Thyroid gland (tissue), 4 donors: ENCODE measurements around the gene PRIMPOL. TPM values are rescaled to one million over a fixed set of nuclear protein-coding genes. Genes with fewer than 3 reads are reported as not detected.
"Not testable (repeated sequence)": the region's sequence is repeated elsewhere in the genome, so short reads cannot be mapped to it uniquely, and the experiment has no call there.

Source experiments
- DNase-seq, 2 donors: peaks; one replicate each; pipeline ENCODE4 v3.0.0-alpha.2; 2019
- H3K27ac ChIP-seq, 3 donors: fragments of 200-600 bp; sonication (generic); 1 replicate in 2 of 3; 2 replicates in 1 of 3; pipeline ENCODE4 v1.5.1; 2016 to 2019; ENCODE audit warnings: mild to moderate bottlenecking in 1 of 3, moderate library complexity in 1 of 3
- H3K27me3 ChIP-seq: fragments of 200-600 bp; sonication (generic); one replicate; pipeline ENCODE4 v1.5.1; 2019
- H3K36me3 ChIP-seq, 2 donors: fragments of 200-600 bp; sonication (generic); one replicate each; pipeline ENCODE4 v1.5.1; 2016 to 2019
- H3K4me1 ChIP-seq, 2 donors: fragments of 200-600 bp; sonication (generic); one replicate each; pipeline ENCODE4 v1.5.1; 2017 to 2019
- H3K4me3 ChIP-seq, 3 donors: fragments of 200-600 bp; sonication (generic); replicated peaks in 1 of 3; 1 replicate in 2 of 3; 2 replicates in 1 of 3; pipeline ENCODE4 v1.5.1; 2016; ENCODE audit warnings: mild to moderate bottlenecking in 1 of 3
- H3K9me3 ChIP-seq: fragments of 200-600 bp; sonication (generic); one replicate; pipeline ENCODE4 v1.5.1; 2017
- POLR2A ChIP-seq, 2 donors: fragments of 450-650 bp; IDR thresholded peaks; one replicate each; pipeline ENCODE4 v1.6.1; 2017; ENCODE audit warnings: antibody characterized with exemption in 2 of 2, mild to moderate bottlenecking in 2 of 2, moderate library complexity in 1 of 2
- WGBS, 2 donors: methylation state at CpG; one replicate each; pipeline ENCODE4 v1.1.5; 2017; 5-methylcytosine and 5-hydroxymethylcytosine counted together
- intact Hi-C: fragments of 100-400 bp; cut with DNase I; formaldehyde crosslinking; loops from one replicate; pipeline ENCODE4 v1.15.1; 2023
- total RNA-seq, 4 donors: library from RNA; depleted of rRNA; stranded (reverse); fragments of >200 nt; gene quantifications; one replicate each; pipeline ENCODE4 v1.2.3, GENCODE V29; 2016
- TF ChIP-seq, protein P1 (sequence below), 6 experiments: fragments of 200-600 bp in 3 of 6; fragments of 450-650 bp in 3 of 6; sonication (generic) in 3 of 6; IDR thresholded peaks; one replicate each; pipeline ENCODE4 v1.5.1; 2016 to 2019; ENCODE audit warnings: antibody characterized with exemption in 6 of 6, mild to moderate bottlenecking in 2 of 6, inconsistent platforms in 1 of 6, moderate library complexity in 1 of 6

PRIMPOL gene
- total RNA-seq, 4 donors from 2014 or later: 14.4 to 29.4 (median 22.3) TPM

DNA sequence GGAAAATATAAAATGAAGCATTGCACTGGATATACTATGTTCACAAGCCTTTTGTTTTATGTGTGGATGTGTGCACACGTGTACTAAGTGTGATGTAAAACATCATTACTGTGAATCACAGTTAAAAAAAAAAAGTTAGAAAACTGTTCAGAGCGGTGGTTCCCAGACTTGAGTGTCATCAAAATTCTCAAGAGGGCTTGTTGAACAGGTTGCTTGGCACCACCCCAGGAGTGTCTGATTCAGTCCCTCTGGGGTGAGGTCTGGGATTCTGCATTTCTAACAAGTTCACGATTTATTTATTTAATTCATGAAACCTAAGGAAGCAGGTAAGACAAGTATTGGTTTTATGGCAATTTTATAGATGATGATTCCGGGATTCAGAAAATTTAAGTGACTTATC lies 82.6 kb downstream of the PRIMPOL start:
- H3K36me3 ChIP-seq: no peaks in the 10 kb centered on the region
- TF ChIP-seq, protein P1, sequence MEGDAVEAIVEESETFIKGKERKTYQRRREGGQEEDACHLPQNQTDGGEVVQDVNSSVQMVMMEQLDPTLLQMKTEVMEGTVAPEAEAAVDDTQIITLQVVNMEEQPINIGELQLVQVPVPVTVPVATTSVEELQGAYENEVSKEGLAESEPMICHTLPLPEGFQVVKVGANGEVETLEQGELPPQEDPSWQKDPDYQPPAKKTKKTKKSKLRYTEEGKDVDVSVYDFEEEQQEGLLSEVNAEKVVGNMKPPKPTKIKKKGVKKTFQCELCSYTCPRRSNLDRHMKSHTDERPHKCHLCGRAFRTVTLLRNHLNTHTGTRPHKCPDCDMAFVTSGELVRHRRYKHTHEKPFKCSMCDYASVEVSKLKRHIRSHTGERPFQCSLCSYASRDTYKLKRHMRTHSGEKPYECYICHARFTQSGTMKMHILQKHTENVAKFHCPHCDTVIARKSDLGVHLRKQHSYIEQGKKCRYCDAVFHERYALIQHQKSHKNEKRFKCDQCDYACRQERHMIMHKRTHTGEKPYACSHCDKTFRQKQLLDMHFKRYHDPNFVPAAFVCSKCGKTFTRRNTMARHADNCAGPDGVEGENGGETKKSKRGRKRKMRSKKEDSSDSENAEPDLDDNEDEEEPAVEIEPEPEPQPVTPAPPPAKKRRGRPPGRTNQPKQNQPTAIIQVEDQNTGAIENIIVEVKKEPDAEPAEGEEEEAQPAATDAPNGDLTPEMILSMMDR (IDR thresholded peaks at IDR 0.05): no peak
- TF ChIP-seq POLR2A (IDR thresholded peaks at IDR 0.05): no peak
- H3K9me3 ChIP-seq: no peaks in the 10 kb centered on the region
- intact Hi-C loops: no loop called here
- WGBS, 2 donors: 27 to 33% methylated on average over 4 of the region's 4 CpGs
- peak; percentile 89 to 90 for DNase-seq
- peaks cover 12 to 20% of the 10 kb centered on the region in 2 donors for H3K4me1 ChIP-seq
- H3K27ac ChIP-seq: no peak overlapping the region
- no peaks in the 10 kb centered on the region for H3K27me3 ChIP-seq
- H3K4me3 ChIP-seq: no peak overlapping the region

- peak; percentile 97 to 98 for DNase-seq
- Histone ChIP-seq H3K4me3 (peak within 1 kb of the TSS; percentile 18 to 69 (median 54)), H3K27ac (peak within 1 kb of the TSS in 2 of 3 donors; percentile 17 to 18), H3K9me3 (no peaks in the 10 kb centered on the region), H3K36me3 (no peaks in the 10 kb centered on the region), H3K4me1 (peaks cover 12 to 20% of the 10 kb centered on the region in 2 donors), H3K27me3 (no peaks in the 10 kb centered on the region)
- 0 to 1% methylated on average over 18 to 30 of the region's 69 CpGs for WGBS, 2 donors
- intact Hi-C loops: no loop called here
- TF ChIP-seq, protein P1 (IDR thresholded peaks at IDR 0.05): peak in 1 of 6 experiments; percentile 50
- peak in 1 of 2 donors; percentile 57 for TF ChIP-seq POLR2A (IDR thresholded peaks at IDR 0.05)
Measured at GRCh38 chr4:184733654-184734524, 84.4 kb downstream of the PRIMPOL start, which contains the start of gene CENPU. TSS of gene CENPU (minus strand) at chr4:184734096. CDS start at chr4:184734062, 34 bp downstream.

- no peaks in the 10 kb centered on the region for H3K27me3 ChIP-seq
- H3K4me1 ChIP-seq: peaks cover 12 to 20% of the 10 kb centered on the region in 2 donors
- no peak for TF ChIP-seq POLR2A (IDR thresholded peaks at IDR 0.05)
- TF ChIP-seq, protein P1 (IDR thresholded peaks at IDR 0.05): no peak
- H3K36me3 ChIP-seq: no peaks in the 10 kb centered on the region
- no peak for DNase-seq
- peak overlapping the region in 2 of 3 donors; percentile 17 to 18 for H3K27ac ChIP-seq
- peak overlapping the region in 1 of 3 donors; percentile 12 for H3K4me3 ChIP-seq
- intact Hi-C loops: no loop called here
- no peaks in the 10 kb centered on the region for H3K9me3 ChIP-seq
- WGBS, 2 donors: 61 to 66% methylated on average over 6 of the region's 6 CpGs
Measured at GRCh38 chr4:184734758-184735157, 85.2 kb downstream of the PRIMPOL start.

- 79 to 92% methylated on average over 1 of the region's 1 CpG for WGBS, 2 donors
- H3K36me3 ChIP-seq, H3K9me3 ChIP-seq, intact Hi-C loops, H3K4me1 ChIP-seq, H3K27ac ChIP-seq, DNase-seq, H3K27me3 ChIP-seq, H3K4me3 ChIP-seq: not testable (repeated sequence)
Measured at GRCh38 chr4:184739575-184739974, 90.0 kb downstream of the PRIMPOL start.

DNA sequence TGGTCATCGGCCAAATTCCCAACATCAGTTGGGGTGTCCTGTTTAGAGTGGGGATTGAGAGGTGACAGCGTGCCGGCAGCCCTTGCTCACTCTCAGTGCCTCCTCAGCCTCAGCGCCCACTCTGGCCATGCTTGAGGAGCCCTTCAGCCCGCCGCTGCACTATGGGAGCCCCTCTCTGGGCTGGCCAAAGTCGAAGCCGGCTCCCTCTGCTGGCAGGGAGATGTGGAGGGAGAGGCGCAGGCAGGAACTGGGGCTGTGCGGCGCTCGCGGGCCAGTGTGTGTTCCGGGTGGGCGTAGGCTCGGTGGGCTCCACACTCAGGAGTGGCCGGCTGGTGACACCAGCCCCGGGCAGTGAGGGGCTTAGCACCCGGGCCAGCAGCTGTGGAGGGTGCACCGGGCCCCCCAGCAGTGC lies 91.4 kb downstream of the PRIMPOL start:
- Histone ChIP-seq H3K4me1 (peaks cover 2 to 18% of the 10 kb centered on the region in 2 donors), H3K9me3 (no peaks in the 10 kb centered on the region), H3K27ac (no peak overlapping the region), H3K36me3 (no peaks in the 10 kb centered on the region), H3K4me3 (no peak overlapping the region), H3K27me3 (no peaks in the 10 kb centered on the region)
- 94 to 97% methylated on average over 15 of the region's 20 CpGs for WGBS, 2 donors
- DNase-seq: no peak
- TF ChIP-seq, protein P1 (IDR thresholded peaks at IDR 0.05): no peak
- no peak for TF ChIP-seq POLR2A (IDR thresholded peaks at IDR 0.05)
- intact Hi-C loops: loop anchor here (5.0 to 10.0 kb wide), 2 partner anchors 81 to 244 kb away; no protein-coding TSS in a partner anchor

DNA sequence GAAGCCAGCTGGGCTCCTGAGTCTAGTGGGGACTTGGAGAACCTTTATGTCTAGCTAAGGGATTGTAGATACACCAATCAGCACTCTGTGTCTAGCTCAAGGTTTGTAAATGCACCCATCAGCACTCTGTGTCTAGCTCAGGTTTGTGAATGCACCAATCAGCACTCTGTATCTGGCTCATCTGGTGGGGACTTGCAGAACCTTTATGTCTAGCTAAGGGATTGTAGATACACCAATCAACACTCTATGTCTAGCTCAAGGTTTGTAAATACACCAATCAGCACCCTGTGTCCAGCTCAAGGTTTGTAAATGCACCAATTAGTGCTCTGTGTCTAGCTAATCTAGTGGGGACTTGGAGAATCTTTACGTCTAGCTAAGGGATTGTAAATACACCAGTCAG lies 92.1 kb downstream of the PRIMPOL start:
- intact Hi-C loops: loop anchor here (5.0 to 10.0 kb wide), 2 partner anchors 81 to 243 kb away; no protein-coding TSS in a partner anchor
- WGBS, 2 donors: 30 to 81% methylated on average over 1 of the region's 1 CpG

More for the DNA sequence above, 92.1 kb downstream of the PRIMPOL start:
- H3K27ac ChIP-seq, H3K9me3 ChIP-seq, DNase-seq, H3K36me3 ChIP-seq, H3K27me3 ChIP-seq, H3K4me3 ChIP-seq: not testable (repeated sequence)
- H3K4me1 ChIP-seq: peaks cover 5 to 23% of the 10 kb centered on the region in 2 donors
